HepG2 (cell line): Measurements from ENCODE around the gene KIAA1549. TPM values are rescaled to one million over a fixed set of nuclear protein-coding genes. Genes with fewer than 3 reads are reported as not detected.

Experiments
- ATAC-seq: fragments of 200-7000 bp; cut with Tn5 transposase; 3 replicates; pipeline ENCODE4 v1.9.1; 2020; ENCODE audit warnings: mild to moderate bottlenecking, moderate library complexity
- BruUV-seq: library from RNA; stranded (reverse); fragments of 400-500 nt; replicated peaks from 2 replicates; lab custom pipeline; 2021; lab: Mats Ljungman, UMichigan
- CTCF ChIA-PET: fragments of 300-600 bp; formaldehyde crosslinking; extraction: SDS; loops from one replicate; lab custom pipeline; 2021; ENCODE audit warnings: low total read pairs, inconsistent platforms, low intra/inter-chr PET ratio; lab: Yijun Ruan, JAX
- POLR2A ChIA-PET: fragments of 350-600 bp; sonication (Branson Sonifier 250); formaldehyde crosslinking; loops from one replicate; lab custom pipeline; 2020; ENCODE audit warnings: antibody characterized with exemption, inconsistent platforms; lab: Yijun Ruan, JAX
- DNase-seq: peaks from one replicate; pipeline ENCODE4 v3.0.0-alpha.2; 2015; ENCODE audit warnings: low spot score
- FAIRE-seq: peaks from 3 replicates; lab custom pipeline; 2011; peaks lifted over from hg19 to GRCh38; lab: Jason Lieb, UNC
- H2AFZ ChIP-seq: one replicate; pipeline ENCODE4 v1.6.1; 2011; ENCODE audit warnings: low read length, inconsistent platforms
- H3K27ac ChIP-seq: fragments of 300-600 bp; 3 replicates; pipeline ENCODE4 v1.8.0; 2011; ENCODE audit warnings: mixed run types, mild to moderate bottlenecking, mixed read lengths, low read length, inconsistent platforms; ENCODE audit not compliant: insufficient read depth; ENCODE audit errors: extremely low read length
- H3K27me3 ChIP-seq, 2 experiments: fragments of 200-600 bp in 1 of 2; 2 replicates in 1 of 2; 3 replicates in 1 of 2; pipeline versions ENCODE4 v1.6.0 to v1.8.0; 2011; ENCODE audit warnings: low read length in 2 of 2, mild to moderate bottlenecking in 2 of 2, moderate library complexity in 2 of 2, inconsistent platforms in 1 of 2; ENCODE audit not compliant: insufficient read depth in 2 of 2, control insufficient read depth in 1 of 2
- H3K36me3 ChIP-seq, 2 experiments: fragments of 200-600 bp in 1 of 2; replicated peaks in 1 of 2; 2 replicates in 1 of 2; 3 replicates in 1 of 2; pipeline versions ENCODE4 v1.5.1 to v1.8.0; 2011; ENCODE audit warnings: low read length in 2 of 2, inconsistent platforms in 1 of 2; ENCODE audit not compliant: insufficient read depth in 2 of 2, control insufficient read depth in 1 of 2
- H3K4me1 ChIP-seq: 2 replicates; pipeline ENCODE4 v1.5.1; 2012; ENCODE audit warnings: low read length, inconsistent platforms; ENCODE audit not compliant: insufficient read depth
- H3K4me2 ChIP-seq: 2 replicates; pipeline ENCODE4 v1.6.0; 2011; ENCODE audit warnings: low read depth, low read length, inconsistent platforms
- H3K4me3 ChIP-seq, 3 experiments: fragments of 200-600 bp in 1 of 3; sonication (generic), shearing (Covaris generic) in 1 of 3; replicated peaks in 1 of 3; 2 replicates each; pipeline ENCODE4 v1.5.1; 2011 to 2016; ENCODE audit warnings: low read length in 3 of 3, inconsistent platforms in 2 of 3, low read depth in 2 of 3, mild to moderate bottlenecking in 2 of 3, control low read depth in 1 of 3, mixed read lengths in 1 of 3; ENCODE audit not compliant: insufficient read depth in 1 of 3
- H3K79me2 ChIP-seq: one replicate; pipeline ENCODE4 v1.6.1; 2011; ENCODE audit warnings: low read length, inconsistent platforms; ENCODE audit not compliant: insufficient read depth
- H3K9ac ChIP-seq: 2 replicates; pipeline ENCODE4 v1.6.0; 2011; ENCODE audit warnings: mild to moderate bottlenecking, low read depth, low read length, inconsistent platforms; ENCODE audit not compliant: insufficient read depth
- H3K9me3 ChIP-seq: 2 replicates; pipeline ENCODE4 v1.5.1; 2012; ENCODE audit warnings: mild to moderate bottlenecking, low read length
- H4K20me1 ChIP-seq: 2 replicates; pipeline ENCODE4 v1.6.0; 2011; ENCODE audit warnings: inconsistent platforms, mild to moderate bottlenecking, low read length, moderate library complexity; ENCODE audit not compliant: insufficient read depth
- ARNTL ChIP-seq: sonication (generic); formaldehyde crosslinking; IDR thresholded peaks from 2 replicates; pipeline ENCODE4 v1.4.0; 2020; ENCODE audit warnings: mild to moderate bottlenecking, missing genetic modification reagents
- ATF7-NPFF ChIP-seq: sonication (generic); formaldehyde crosslinking; IDR thresholded peaks from 2 replicates; pipeline ENCODE4 v1.8.1; 2023; ENCODE audit warnings: mild to moderate bottlenecking, low read depth, missing genetic modification reagents, moderate library complexity
- CEBPZ ChIP-seq: IDR thresholded peaks from 2 replicates; pipeline ENCODE4 v1.6.1; 2012; ENCODE audit warnings: low read length, improper control_type of control experiment
- FOXP4 ChIP-seq: sonication (generic); formaldehyde crosslinking; IDR thresholded peaks from 2 replicates; pipeline ENCODE4 v1.4.0; 2020; ENCODE audit warnings: missing genetic modification reagents
- HES4 ChIP-seq: sonication (generic); formaldehyde crosslinking; IDR thresholded peaks from 2 replicates; pipeline ENCODE4 v1.9.0; 2021; ENCODE audit warnings: mild to moderate bottlenecking, missing genetic modification reagents, borderline replicate concordance
- NAIF1 ChIP-seq: sonication (generic); formaldehyde crosslinking; IDR thresholded peaks from 2 replicates; pipeline ENCODE4 v1.5.0; 2020; ENCODE audit warnings: mild to moderate bottlenecking, missing genetic modification reagents, borderline replicate concordance
- NCOA5 ChIP-seq: sonication (generic); formaldehyde crosslinking; IDR thresholded peaks from 2 replicates; pipeline ENCODE4 v1.4.0; 2020; ENCODE audit warnings: missing genetic modification reagents
- NR3C1 ChIP-seq: sonication (generic); formaldehyde crosslinking; IDR thresholded peaks from 2 replicates; pipeline ENCODE4 v1.4.0; 2020; ENCODE audit warnings: missing genetic modification reagents
- POGK ChIP-seq: sonication (generic); formaldehyde crosslinking; conservative IDR thresholded peaks from 2 replicates; pipeline ENCODE4 v1.8.0; 2022; ENCODE audit warnings: mild to moderate bottlenecking, moderate library complexity, missing genetic modification reagents
- SAFB2 ChIP-seq: sonication (generic); formaldehyde crosslinking; IDR thresholded peaks from 2 replicates; pipeline ENCODE4 v1.5.1; 2020; ENCODE audit warnings: missing genetic modification reagents, low read depth, mild to moderate bottlenecking, borderline replicate concordance
- SAP130 ChIP-seq: IDR thresholded peaks from 2 replicates; pipeline ENCODE4 v1.6.1; 2016; ENCODE audit warnings: low read depth
- SUZ12 ChIP-seq: fragments of 150-350 bp; IDR thresholded peaks from 2 replicates; pipeline ENCODE4 v1.6.1; 2014; ENCODE audit warnings: low read depth, low read length
- TCF7L2 ChIP-seq: IDR thresholded peaks from 2 replicates; pipeline ENCODE4 v1.6.1; 2011; ENCODE audit warnings: mild to moderate bottlenecking, low read depth, low read length, moderate library complexity
- ZFP41 ChIP-seq: sonication (generic); formaldehyde crosslinking; IDR thresholded peaks from 2 replicates; pipeline ENCODE4 v1.4.0; 2020; ENCODE audit warnings: mild to moderate bottlenecking, missing genetic modification reagents, borderline replicate concordance
- ZFY ChIP-seq: sonication (generic); formaldehyde crosslinking; IDR thresholded peaks from 2 replicates; pipeline ENCODE4 v1.4.0; 2020; ENCODE audit warnings: missing genetic modification reagents
- ZNF709 ChIP-seq: sonication (generic); formaldehyde crosslinking; IDR thresholded peaks from 2 replicates; pipeline ENCODE4 v1.5.0; 2020; ENCODE audit warnings: mild to moderate bottlenecking, missing genetic modification reagents
- ZNF746 ChIP-seq: sonication (generic); formaldehyde crosslinking; IDR thresholded peaks from 2 replicates; pipeline ENCODE4 v1.8.0; 2022; ENCODE audit warnings: mild to moderate bottlenecking, missing genetic modification reagents
- WGBS: methylation state at CpG from one replicate; pipeline ENCODE4 v1.1.6; 2017; ENCODE audit warnings: low lambda C conversion rate; 5-methylcytosine and 5-hydroxymethylcytosine counted together
- in situ Hi-C: cut with HindIII; loops from 2 replicates; pipeline ENCODE4 v1.10.0; 2017; ENCODE audit warnings: low pct_unique_long_range_greater_than_20kb; ENCODE audit not compliant: extremely low pct_ligation_motif_present
- intact Hi-C: fragments of 100-400 bp; cut with micrococcal nuclease; formaldehyde crosslinking; loops from one replicate; pipeline ENCODE4 v1.10.0; 2022; ENCODE audit not compliant: unreplicated experiment
- polyA plus RNA-seq, 8 experiments: library from polyadenylated mRNA; depleted of rRNA in 3 of 8; stranded (reverse) in 7 of 8; unstranded in 1 of 8; fragments of >200 nt; fragmentation: Illumina TruSeq in 4 of 8; extraction: Trizol in 4 of 8; gene quantifications; 2 replicates each; pipeline versions ENCODE4 v1.2.1 to v1.2.3, GENCODE V29; 2011 to 2016; ENCODE audit warnings: low read depth in 4 of 8, missing spikeins in 1 of 8, mixed read lengths in 1 of 8; ENCODE audit not compliant: insufficient read depth in 1 of 8
- total RNA-seq, 5 experiments: library from RNA; depleted of rRNA; stranded (reverse); fragments of >200 nt; fragmentation: Illumina TruSeq; extraction: Trizol; gene quantifications; 2 replicates each; pipeline ENCODE4 v1.2.3, GENCODE V29; 2016; ENCODE audit warnings: low read depth in 1 of 5
- TF ChIP-seq, protein P1 (sequence below): fragments of 450-650 bp; IDR thresholded peaks from 2 replicates; pipeline ENCODE4 v1.6.1; 2017
- TF ChIP-seq, protein P2 (sequence below): sonication (generic); formaldehyde crosslinking; IDR thresholded peaks from 2 replicates; pipeline ENCODE4 v1.8.1; 2023; ENCODE audit warnings: missing genetic modification reagents, mild to moderate bottlenecking, borderline replicate concordance

Gene KIAA1549
- total and polyA plus RNA-seq, 2 of the 13 experiments (the other 11 are each of a cell fraction or from before 2014, with no cell fraction given) = 1.1 to 1.8 TPM

DNA sequence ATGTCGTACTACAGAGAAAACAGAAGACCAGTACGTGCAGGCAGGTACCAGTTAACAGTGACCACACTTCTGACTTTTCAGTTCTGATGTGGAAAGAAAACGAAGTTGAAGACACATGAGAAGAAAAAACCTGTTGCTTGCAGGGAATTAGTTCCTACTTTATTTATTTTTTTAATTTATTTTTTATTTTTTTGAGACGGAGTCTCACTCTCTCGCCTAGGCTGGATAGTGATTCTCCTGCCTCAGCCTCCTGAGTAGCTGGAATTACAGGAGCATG lies 109.4 kb downstream of the KIAA1549 start:
- FAIRE-seq (no peak), ATAC-seq (no peak), DNase-seq (no peak)
- H3K36me3 ChIP-seq = peaks cover 2 to 3% of the 10 kb centered on the region in 2 experiments; a peak in 2 of 5 replicates
- ChIA-PET CTCF (no interaction called here), POLR2A (no interaction called here)
- no peaks in the 10 kb centered on the region for H4K20me1 ChIP-seq
- in situ Hi-C loops = no loop called here
- H3K27me3 ChIP-seq = no peaks in the 10 kb centered on the region
- intact Hi-C loops = no loop called here
- no peak overlapping the region for H3K4me2 ChIP-seq
- no peaks in the 10 kb centered on the region for H3K4me1 ChIP-seq
- no peak overlapping the region for H3K4me3 ChIP-seq
- TF ChIP-seq ZNF709 (CRISPR knock-in tag) (no peak), SAFB2 (CRISPR knock-in tag) (no peak), SAP130 (CRISPR knock-in tag) (no peak), ZNF746 (CRISPR knock-in tag) (no peak), HES4 (CRISPR knock-in tag) (no peak), ZFP41 (CRISPR knock-in tag) (no peak), NAIF1 (CRISPR knock-in tag) (no peak), SUZ12 (no peak), CEBPZ (no peak), ATF7-NPFF (CRISPR knock-in tag) (no peak), TCF7L2 (no peak), NCOA5 (CRISPR knock-in tag) (no peak), ZFY (CRISPR knock-in tag) (no peak), NR3C1 (CRISPR knock-in tag) (no peak), FOXP4 (CRISPR knock-in tag) (no peak), POGK (CRISPR knock-in tag) (no peak), ARNTL (CRISPR knock-in tag) (no peak)
- TF ChIP-seq, protein P1, sequence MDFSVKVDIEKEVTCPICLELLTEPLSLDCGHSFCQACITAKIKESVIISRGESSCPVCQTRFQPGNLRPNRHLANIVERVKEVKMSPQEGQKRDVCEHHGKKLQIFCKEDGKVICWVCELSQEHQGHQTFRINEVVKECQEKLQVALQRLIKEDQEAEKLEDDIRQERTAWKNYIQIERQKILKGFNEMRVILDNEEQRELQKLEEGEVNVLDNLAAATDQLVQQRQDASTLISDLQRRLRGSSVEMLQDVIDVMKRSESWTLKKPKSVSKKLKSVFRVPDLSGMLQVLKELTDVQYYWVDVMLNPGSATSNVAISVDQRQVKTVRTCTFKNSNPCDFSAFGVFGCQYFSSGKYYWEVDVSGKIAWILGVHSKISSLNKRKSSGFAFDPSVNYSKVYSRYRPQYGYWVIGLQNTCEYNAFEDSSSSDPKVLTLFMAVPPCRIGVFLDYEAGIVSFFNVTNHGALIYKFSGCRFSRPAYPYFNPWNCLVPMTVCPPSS = no peak
- TF ChIP-seq, protein P2, sequence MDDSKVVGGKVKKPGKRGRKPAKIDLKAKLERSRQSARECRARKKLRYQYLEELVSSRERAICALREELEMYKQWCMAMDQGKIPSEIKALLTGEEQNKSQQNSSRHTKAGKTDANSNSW = no peak
- H2AFZ ChIP-seq = no peak overlapping the region
- 89% methylated on average over 5 of the region's 5 CpGs for WGBS
- H3K9me3 ChIP-seq = no peaks in the 10 kb centered on the region
- H3K27ac ChIP-seq = no peak overlapping the region
- H3K79me2 ChIP-seq = no peaks in the 10 kb centered on the region
- no peak overlapping the region for H3K9ac ChIP-seq
- no TSS peak for BruUV-seq
